Measurements from ENCODE around the gene ADGRG7. TPM values are rescaled to one million over a fixed set of nuclear protein-coding genes. Genes with fewer than 3 reads are reported as not detected.

Gene ADGRG7
- total and polyA plus RNA-seq, 2 of the 13 experiments (the other 11 are each of a cell fraction or from before 2014, with no cell fraction given): not detected

DNA sequence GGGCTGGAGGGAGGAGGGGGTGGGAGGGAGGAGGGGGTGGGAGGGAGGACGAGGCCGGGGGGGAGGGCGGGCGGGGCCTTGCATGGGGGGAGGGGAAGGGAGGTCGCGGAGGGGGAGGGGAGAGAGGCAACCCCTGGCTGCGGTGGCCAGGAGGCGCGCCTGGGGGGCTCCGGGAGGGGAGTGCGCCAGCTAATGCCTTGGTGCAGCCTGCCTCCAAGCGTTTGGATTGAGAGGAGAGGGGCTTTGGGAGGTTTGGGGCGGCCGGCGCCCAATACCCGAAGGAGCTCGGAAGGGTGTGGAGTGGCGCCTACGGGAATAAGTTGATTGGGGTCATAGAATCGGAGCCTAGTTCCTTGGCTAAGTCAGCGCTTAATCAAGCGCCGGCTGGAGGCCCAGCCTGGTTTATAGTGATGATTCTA lies 100.5 kb downstream of the ADGRG7 start:
- ATAC-seq (peak; percentile 49), FAIRE-seq (no peak), DNase-seq (ENCODE audit: low spot score) (no peak)
- ChIA-PET CTCF (ENCODE audit: low intra/inter-chr PET ratio, low total read pairs) (no interaction called here), POLR2A (interaction anchor here (0.7 to 1.8 kb wide), 11 partner anchors 13 to 863 kb away, joined by 3 to 6 read pairs (median 4); partner anchors contain the start of genes LNP1, TBC1D23 and TOMM70)
- H3K4me3 ChIP-seq (replicated peaks in 1 of 3; ENCODE audit: insufficient read depth in 1 of 3, low read depth in 2 of 3, low read length in 3 of 3): peak overlapping the region; percentile 68 to 91 (median 82)
- BruUV-seq (replicated peaks): no TSS peak
- H3K27ac ChIP-seq (ENCODE audit: extremely low read length, insufficient read depth, low read length): peak overlapping the region; percentile 95
- H4K20me1 ChIP-seq (ENCODE audit: insufficient read depth, low read length): peaks cover 18% of the 10 kb centered on the region
- in situ Hi-C loops (cut with HindIII; ENCODE audit: extremely low pct_ligation_motif_present, low pct_unique_long_range_greater_than_20kb): loop anchor here (25.0 kb wide), 3 partner anchors 98 to 898 kb away; partner anchors contain the start of genes ADGRG7 and CMSS1
- no peak overlapping the region for H2AFZ ChIP-seq (ENCODE audit: low read length)
- no peaks in the 10 kb centered on the region; a peak in 1 of 5 replicates for H3K27me3 ChIP-seq (ENCODE audit: control insufficient read depth in 1 of 2, insufficient read depth in 2 of 2, low read length in 2 of 2)
- H3K79me2 ChIP-seq (ENCODE audit: insufficient read depth, low read length): peaks cover 49% of the 10 kb centered on the region
- peaks cover 1 to 16% of the 10 kb centered on the region in 2 experiments; a peak in 2 of 5 replicates for H3K36me3 ChIP-seq (replicated peaks in 1 of 2; ENCODE audit: control insufficient read depth in 1 of 2, insufficient read depth in 2 of 2, low read length in 2 of 2)
- no peaks in the 10 kb centered on the region for H3K9me3 ChIP-seq (ENCODE audit: low read length)
- H3K9ac ChIP-seq (ENCODE audit: insufficient read depth, low read depth, low read length): peak overlapping the region; percentile 88
- peaks cover 43% of the 10 kb centered on the region for H3K4me1 ChIP-seq (ENCODE audit: insufficient read depth, low read length)
- intact Hi-C loops (cut with micrococcal nuclease; ENCODE audit: unreplicated experiment): loop anchor here (1.0 to 10.0 kb wide), 3 partner anchors 108 to 895 kb away; partner anchors contain the start of gene CMSS1
- 5% methylated on average over 15 of the region's 23 CpGs for WGBS (ENCODE audit: low lambda C conversion rate)
- H3K4me2 ChIP-seq (ENCODE audit: low read depth, low read length): peak overlapping the region; percentile 70
- TF ChIP-seq, protein P1, sequence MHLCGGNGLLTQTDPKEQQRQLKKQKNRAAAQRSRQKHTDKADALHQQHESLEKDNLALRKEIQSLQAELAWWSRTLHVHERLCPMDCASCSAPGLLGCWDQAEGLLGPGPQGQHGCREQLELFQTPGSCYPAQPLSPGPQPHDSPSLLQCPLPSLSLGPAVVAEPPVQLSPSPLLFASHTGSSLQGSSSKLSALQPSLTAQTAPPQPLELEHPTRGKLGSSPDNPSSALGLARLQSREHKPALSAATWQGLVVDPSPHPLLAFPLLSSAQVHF (CRISPR knock-in tag; IDR thresholded peaks at IDR 0.05): no peak
- TF ChIP-seq, protein P2, sequence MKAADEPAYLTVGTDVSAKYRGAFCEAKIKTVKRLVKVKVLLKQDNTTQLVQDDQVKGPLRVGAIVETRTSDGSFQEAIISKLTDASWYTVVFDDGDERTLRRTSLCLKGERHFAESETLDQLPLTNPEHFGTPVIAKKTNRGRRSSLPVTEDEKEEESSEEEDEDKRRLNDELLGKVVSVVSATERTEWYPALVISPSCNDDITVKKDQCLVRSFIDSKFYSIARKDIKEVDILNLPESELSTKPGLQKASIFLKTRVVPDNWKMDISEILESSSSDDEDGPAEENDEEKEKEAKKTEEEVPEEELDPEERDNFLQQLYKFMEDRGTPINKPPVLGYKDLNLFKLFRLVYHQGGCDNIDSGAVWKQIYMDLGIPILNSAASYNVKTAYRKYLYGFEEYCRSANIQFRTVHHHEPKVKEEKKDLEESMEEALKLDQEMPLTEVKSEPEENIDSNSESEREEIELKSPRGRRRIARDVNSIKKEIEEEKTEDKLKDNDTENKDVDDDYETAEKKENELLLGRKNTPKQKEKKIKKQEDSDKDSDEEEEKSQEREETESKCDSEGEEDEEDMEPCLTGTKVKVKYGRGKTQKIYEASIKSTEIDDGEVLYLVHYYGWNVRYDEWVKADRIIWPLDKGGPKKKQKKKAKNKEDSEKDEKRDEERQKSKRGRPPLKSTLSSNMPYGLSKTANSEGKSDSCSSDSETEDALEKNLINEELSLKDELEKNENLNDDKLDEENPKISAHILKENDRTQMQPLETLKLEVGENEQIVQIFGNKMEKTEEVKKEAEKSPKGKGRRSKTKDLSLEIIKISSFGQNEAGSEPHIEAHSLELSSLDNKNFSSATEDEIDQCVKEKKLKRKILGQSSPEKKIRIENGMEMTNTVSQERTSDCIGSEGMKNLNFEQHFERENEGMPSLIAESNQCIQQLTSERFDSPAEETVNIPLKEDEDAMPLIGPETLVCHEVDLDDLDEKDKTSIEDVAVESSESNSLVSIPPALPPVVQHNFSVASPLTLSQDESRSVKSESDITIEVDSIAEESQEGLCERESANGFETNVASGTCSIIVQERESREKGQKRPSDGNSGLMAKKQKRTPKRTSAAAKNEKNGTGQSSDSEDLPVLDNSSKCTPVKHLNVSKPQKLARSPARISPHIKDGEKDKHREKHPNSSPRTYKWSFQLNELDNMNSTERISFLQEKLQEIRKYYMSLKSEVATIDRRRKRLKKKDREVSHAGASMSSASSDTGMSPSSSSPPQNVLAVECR (CRISPR knock-in tag; IDR thresholded peaks at IDR 0.05; ENCODE audit: borderline replicate concordance): no peak
- TF ChIP-seq HHEX (CRISPR knock-in tag; IDR thresholded peaks at IDR 0.05) (no peak), HNF4A (CRISPR knock-in tag; IDR thresholded peaks at IDR 0.05) (no peak), ZNF562 (CRISPR knock-in tag; IDR thresholded peaks at IDR 0.05; ENCODE audit: borderline replicate concordance) (no peak), TOPORS (CRISPR knock-in tag; IDR thresholded peaks at IDR 0.05) (peak; percentile 1; the same call in 1 of the 2 replicates), NFYC (CRISPR knock-in tag; IDR thresholded peaks at IDR 0.05) (no peak)
- TF ChIP-seq, protein P3, sequence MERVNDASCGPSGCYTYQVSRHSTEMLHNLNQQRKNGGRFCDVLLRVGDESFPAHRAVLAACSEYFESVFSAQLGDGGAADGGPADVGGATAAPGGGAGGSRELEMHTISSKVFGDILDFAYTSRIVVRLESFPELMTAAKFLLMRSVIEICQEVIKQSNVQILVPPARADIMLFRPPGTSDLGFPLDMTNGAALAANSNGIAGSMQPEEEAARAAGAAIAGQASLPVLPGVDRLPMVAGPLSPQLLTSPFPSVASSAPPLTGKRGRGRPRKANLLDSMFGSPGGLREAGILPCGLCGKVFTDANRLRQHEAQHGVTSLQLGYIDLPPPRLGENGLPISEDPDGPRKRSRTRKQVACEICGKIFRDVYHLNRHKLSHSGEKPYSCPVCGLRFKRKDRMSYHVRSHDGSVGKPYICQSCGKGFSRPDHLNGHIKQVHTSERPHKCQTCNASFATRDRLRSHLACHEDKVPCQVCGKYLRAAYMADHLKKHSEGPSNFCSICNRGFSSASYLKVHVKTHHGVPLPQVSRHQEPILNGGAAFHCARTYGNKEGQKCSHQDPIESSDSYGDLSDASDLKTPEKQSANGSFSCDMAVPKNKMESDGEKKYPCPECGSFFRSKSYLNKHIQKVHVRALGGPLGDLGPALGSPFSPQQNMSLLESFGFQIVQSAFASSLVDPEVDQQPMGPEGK (CRISPR knock-in tag; IDR thresholded peaks at IDR 0.05): peak; percentile 54; the same call in 1 of the 2 replicates
- TF ChIP-seq, protein P4, sequence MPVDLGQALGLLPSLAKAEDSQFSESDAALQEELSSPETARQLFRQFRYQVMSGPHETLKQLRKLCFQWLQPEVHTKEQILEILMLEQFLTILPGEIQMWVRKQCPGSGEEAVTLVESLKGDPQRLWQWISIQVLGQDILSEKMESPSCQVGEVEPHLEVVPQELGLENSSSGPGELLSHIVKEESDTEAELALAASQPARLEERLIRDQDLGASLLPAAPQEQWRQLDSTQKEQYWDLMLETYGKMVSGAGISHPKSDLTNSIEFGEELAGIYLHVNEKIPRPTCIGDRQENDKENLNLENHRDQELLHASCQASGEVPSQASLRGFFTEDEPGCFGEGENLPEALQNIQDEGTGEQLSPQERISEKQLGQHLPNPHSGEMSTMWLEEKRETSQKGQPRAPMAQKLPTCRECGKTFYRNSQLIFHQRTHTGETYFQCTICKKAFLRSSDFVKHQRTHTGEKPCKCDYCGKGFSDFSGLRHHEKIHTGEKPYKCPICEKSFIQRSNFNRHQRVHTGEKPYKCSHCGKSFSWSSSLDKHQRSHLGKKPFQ (CRISPR knock-in tag; IDR thresholded peaks at IDR 0.05; ENCODE audit: insufficient replicate concordance): peak; percentile 8
